Neural progenitor cell (in vitro differentiated cells): ENCODE data around the gene DBH. TPM values are rescaled to one million over a fixed set of nuclear protein-coding genes. Genes with fewer than 3 reads are reported as not detected.

Experiments used
- DNase-seq: peaks from one replicate; pipeline ENCODE4 v3.0.0-alpha.2; 2016; ENCODE audit warnings: low spot score
- H2AFZ ChIP-seq: fragments of 200-600 bp; sonication (generic); replicated peaks from 2 replicates; pipeline ENCODE4 v1.6.1; 2016; ENCODE audit warnings: antibody characterized with exemption
- H3F3A ChIP-seq: fragments of 200-600 bp; sonication (generic); 2 replicates; pipeline ENCODE4 v1.6.1; 2016; ENCODE audit warnings: antibody characterized with exemption, low read depth
- H3K27ac ChIP-seq: fragments of 200-600 bp; sonication (generic); 2 replicates; pipeline ENCODE4 v1.5.1; 2016; ENCODE audit warnings: mild to moderate bottlenecking
- H3K27me3 ChIP-seq: fragments of 200-600 bp; sonication (generic); 2 replicates; pipeline ENCODE4 v1.6.1; 2016; ENCODE audit warnings: mild to moderate bottlenecking, moderate library complexity
- H3K36me3 ChIP-seq: fragments of 200-600 bp; sonication (generic); 2 replicates; pipeline ENCODE4 v1.5.1; 2016
- H3K4me1 ChIP-seq: fragments of 200-600 bp; sonication (generic); 2 replicates; pipeline ENCODE4 v1.6.1; 2016; ENCODE audit warnings: mixed run types
- H3K4me2 ChIP-seq: fragments of 200-600 bp; sonication (generic); 2 replicates; pipeline ENCODE4 v1.6.1; 2016
- H3K4me3 ChIP-seq: fragments of 200-600 bp; sonication (generic); 2 replicates; pipeline ENCODE4 v1.5.1; 2016
- H3K79me2 ChIP-seq: fragments of 200-600 bp; sonication (generic); 2 replicates; pipeline ENCODE4 v1.6.1; 2016; ENCODE audit warnings: low read depth
- H3K9ac ChIP-seq: fragments of 200-600 bp; sonication (generic); 2 replicates; pipeline ENCODE4 v1.6.1; 2016
- H3K9me3 ChIP-seq: fragments of 200-600 bp; sonication (generic); 2 replicates; pipeline ENCODE4 v1.5.1; 2016; ENCODE audit warnings: low read depth
- H4K20me1 ChIP-seq: fragments of 200-600 bp; sonication (generic); 2 replicates; pipeline ENCODE4 v1.6.1; 2016; ENCODE audit warnings: low read depth
- H3K27ac Mint-ChIP-seq: 3 replicates; pipeline ENCODE4 v1.8.0; 2021; ENCODE audit warnings: mixed read lengths
- H3K27me3 Mint-ChIP-seq: 2 replicates; pipeline ENCODE4 v1.8.0; 2022; ENCODE audit warnings: low read depth, mild to moderate bottlenecking, inconsistent platforms, moderate library complexity, mixed read lengths; ENCODE audit not compliant: insufficient read depth
- H3K36me3 Mint-ChIP-seq: 3 replicates; pipeline ENCODE4 v1.8.0; 2021; ENCODE audit warnings: mixed read lengths
- H3K4me1 Mint-ChIP-seq: 3 replicates; pipeline ENCODE4 v1.8.0; 2021; ENCODE audit warnings: mixed read lengths
- H3K4me3 Mint-ChIP-seq: 3 replicates; pipeline ENCODE4 v1.8.0; 2021; ENCODE audit warnings: mild to moderate bottlenecking, moderate library complexity, mixed read lengths
- H3K9me3 Mint-ChIP-seq: 3 replicates; pipeline ENCODE4 v1.8.0; 2020; ENCODE audit warnings: mixed read lengths
- CTCF ChIP-seq: fragments of 200-600 bp; sonication (generic); IDR thresholded peaks from 2 replicates; pipeline ENCODE4 v1.5.1; 2017; ENCODE audit warnings: antibody characterized with exemption, mild to moderate bottlenecking
- EZH2 ChIP-seq: fragments of 200-600 bp; sonication (generic); IDR thresholded peaks from 2 replicates; pipeline ENCODE4 v1.6.1; 2017; ENCODE audit warnings: antibody characterized with exemption, mild to moderate bottlenecking, moderate library complexity
- EZH2phosphoT487 ChIP-seq: fragments of 200-600 bp; sonication (generic); IDR thresholded peaks from 2 replicates; pipeline ENCODE4 v1.6.1; 2017; ENCODE audit warnings: antibody characterized with exemption
- total RNA-seq: library from RNA; depleted of rRNA; stranded (reverse); fragments of >200 nt; gene quantifications from 2 replicates; pipeline ENCODE4 v1.2.3, GENCODE V29; 2015; ENCODE audit warnings: low replicate concordance

The DBH gene
- total RNA-seq, 1 donor from 2014 or later = not detected

DNA sequence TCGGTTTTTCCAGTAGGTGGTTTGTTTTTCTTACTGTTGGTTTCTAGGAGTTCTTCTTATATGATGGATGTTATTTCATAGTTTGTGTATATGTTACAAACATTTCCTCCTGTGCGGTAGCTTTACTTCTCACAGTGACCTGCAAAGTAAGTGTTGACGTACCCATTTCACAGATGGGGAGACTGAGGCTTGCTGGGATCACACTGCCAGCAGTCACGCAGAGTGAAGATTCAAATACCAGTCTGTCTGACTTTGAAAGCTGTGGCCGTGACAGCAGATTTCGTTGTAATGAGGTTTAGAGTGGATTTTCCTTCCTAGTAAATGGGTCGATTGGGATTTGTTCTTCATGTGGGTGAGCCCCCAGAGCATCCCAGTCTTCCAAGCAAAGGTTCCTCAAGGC, 13.0 kb downstream of the DBH start:
- Histone ChIP-seq H3K9me3 (no peaks in the 10 kb centered on the region), H2AFZ (no peak overlapping the region), H3F3A (no peaks in the 10 kb centered on the region), H3K79me2 (no peaks in the 10 kb centered on the region), H3K9ac (no peak overlapping the region), H3K4me2 (no peak overlapping the region), H3K4me3 (no peak overlapping the region), H3K27me3 (no peaks in the 10 kb centered on the region), H3K4me1 (peaks cover 8% of the 10 kb centered on the region), H3K27ac (no peak overlapping the region), H3K36me3 (no peaks in the 10 kb centered on the region), H4K20me1 (no peaks in the 10 kb centered on the region)
- no peak for TF ChIP-seq EZH2
- no peak for TF ChIP-seq EZH2phosphoT487
- no peak for TF ChIP-seq CTCF
- Mint-ChIP-seq H3K36me3 (no peaks in the 10 kb centered on the region), H3K4me3 (no peak overlapping the region), H3K4me1 (peaks cover 8% of the 10 kb centered on the region), H3K27me3 (peaks cover 11% of the 10 kb centered on the region), H3K27ac (no peak overlapping the region), H3K9me3 (no peaks in the 10 kb centered on the region)
- DNase-seq = no peak

- Histone ChIP-seq H3F3A (no peaks in the 10 kb centered on the region), H2AFZ (no peak overlapping the region)
- no peak for TF ChIP-seq EZH2phosphoT487
- TF ChIP-seq CTCF = no peak
- no peak for TF ChIP-seq EZH2
Measured at GRCh38 chr9:133650026-133650425, 13.9 kb downstream of the DBH start.

GRCh38 chr9:133653638-133654037, 17.5 kb downstream of the DBH start:
- Histone ChIP-seq H3K9me3 (no peaks in the 10 kb centered on the region), H3K27me3 (peaks cover 40% of the 10 kb centered on the region), H2AFZ (no peak overlapping the region), H3K4me1 (peaks cover 10% of the 10 kb centered on the region), H3K4me2 (no peak overlapping the region), H3K79me2 (no peaks in the 10 kb centered on the region), H3K4me3 (no peak overlapping the region), H3K9ac (no peak overlapping the region), H3F3A (peaks cover 8% of the 10 kb centered on the region), H3K27ac (no peak overlapping the region), H3K36me3 (no peaks in the 10 kb centered on the region), H4K20me1 (no peaks in the 10 kb centered on the region)
- Mint-ChIP-seq H3K4me3 (no peak overlapping the region), H3K9me3 (no peaks in the 10 kb centered on the region), H3K27me3 (peaks cover 23% of the 10 kb centered on the region), H3K27ac (peak overlapping the region; percentile 69), H3K36me3 (no peaks in the 10 kb centered on the region), H3K4me1 (peaks cover 16% of the 10 kb centered on the region)
- no peak for DNase-seq
- TF ChIP-seq CTCF (no peak), EZH2phosphoT487 (no peak), EZH2 (no peak)

More at GRCh38 chr9:133650026-133650425, 13.9 kb downstream of the DBH start:
- Histone ChIP-seq H4K20me1 (no peaks in the 10 kb centered on the region), H3K27me3 (peaks cover 8% of the 10 kb centered on the region), H3K27ac (no peak overlapping the region), H3K4me3 (no peak overlapping the region), H3K4me2 (no peak overlapping the region), H3K9ac (no peak overlapping the region), H3K79me2 (no peaks in the 10 kb centered on the region), H3K36me3 (no peaks in the 10 kb centered on the region), H3K4me1 (peaks cover 8% of the 10 kb centered on the region), H3K9me3 (no peaks in the 10 kb centered on the region)
- H3K27me3 Mint-ChIP-seq = peaks cover 7% of the 10 kb centered on the region
- DNase-seq = no peak
- no peaks in the 10 kb centered on the region for H3K9me3 Mint-ChIP-seq
- peaks cover 8% of the 10 kb centered on the region for H3K4me1 Mint-ChIP-seq
- H3K4me3 Mint-ChIP-seq = no peak overlapping the region
- no peaks in the 10 kb centered on the region for H3K36me3 Mint-ChIP-seq
- no peak overlapping the region for H3K27ac Mint-ChIP-seq
